GM13977 (cell line): ENCODE data around the gene CHKA.

Experiments used
- DNase-seq: peaks from one replicate; pipeline ENCODE4 v3.0.0; 2012; ENCODE audit warnings: low spot score
- in situ Hi-C: fragments of 300-500 bp; cut with MboI; formaldehyde crosslinking; loops from one replicate; pipeline ENCODE4 v1.12.0; 2022; ENCODE audit warnings: low sequenced_read_pairs, low pct_unique_long_range_greater_than_20kb, mixed read lengths, inconsistent platforms; ENCODE audit not compliant: unreplicated experiment
- TF ChIP-seq, protein P1 (sequence below): IDR thresholded peaks from 2 replicates; pipeline ENCODE4 v1.5.1; 2012; ENCODE audit warnings: mild to moderate bottlenecking, control low read depth; ENCODE audit not compliant: insufficient read depth; ENCODE audit errors: extremely low read depth, missing control alignments

The CHKA gene

GRCh38 chr11:68065841-68066240 lies 55.3 kb downstream of the CHKA start:
- in situ Hi-C loops = no loop called here
- TF ChIP-seq, protein P1, sequence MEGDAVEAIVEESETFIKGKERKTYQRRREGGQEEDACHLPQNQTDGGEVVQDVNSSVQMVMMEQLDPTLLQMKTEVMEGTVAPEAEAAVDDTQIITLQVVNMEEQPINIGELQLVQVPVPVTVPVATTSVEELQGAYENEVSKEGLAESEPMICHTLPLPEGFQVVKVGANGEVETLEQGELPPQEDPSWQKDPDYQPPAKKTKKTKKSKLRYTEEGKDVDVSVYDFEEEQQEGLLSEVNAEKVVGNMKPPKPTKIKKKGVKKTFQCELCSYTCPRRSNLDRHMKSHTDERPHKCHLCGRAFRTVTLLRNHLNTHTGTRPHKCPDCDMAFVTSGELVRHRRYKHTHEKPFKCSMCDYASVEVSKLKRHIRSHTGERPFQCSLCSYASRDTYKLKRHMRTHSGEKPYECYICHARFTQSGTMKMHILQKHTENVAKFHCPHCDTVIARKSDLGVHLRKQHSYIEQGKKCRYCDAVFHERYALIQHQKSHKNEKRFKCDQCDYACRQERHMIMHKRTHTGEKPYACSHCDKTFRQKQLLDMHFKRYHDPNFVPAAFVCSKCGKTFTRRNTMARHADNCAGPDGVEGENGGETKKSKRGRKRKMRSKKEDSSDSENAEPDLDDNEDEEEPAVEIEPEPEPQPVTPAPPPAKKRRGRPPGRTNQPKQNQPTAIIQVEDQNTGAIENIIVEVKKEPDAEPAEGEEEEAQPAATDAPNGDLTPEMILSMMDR = no peak
- DNase-seq = no peak

GRCh38 chr11:68064926-68065325 lies 56.3 kb downstream of the CHKA start:
- in situ Hi-C loops = no loop called here
- TF ChIP-seq, protein P1 = no peak
- no peak for DNase-seq

GRCh38 chr11:68061508-68061907 lies 59.7 kb downstream of the CHKA start:
- in situ Hi-C loops = no loop called here
- DNase-seq = no peak
- TF ChIP-seq, protein P1 = no peak

DNA sequence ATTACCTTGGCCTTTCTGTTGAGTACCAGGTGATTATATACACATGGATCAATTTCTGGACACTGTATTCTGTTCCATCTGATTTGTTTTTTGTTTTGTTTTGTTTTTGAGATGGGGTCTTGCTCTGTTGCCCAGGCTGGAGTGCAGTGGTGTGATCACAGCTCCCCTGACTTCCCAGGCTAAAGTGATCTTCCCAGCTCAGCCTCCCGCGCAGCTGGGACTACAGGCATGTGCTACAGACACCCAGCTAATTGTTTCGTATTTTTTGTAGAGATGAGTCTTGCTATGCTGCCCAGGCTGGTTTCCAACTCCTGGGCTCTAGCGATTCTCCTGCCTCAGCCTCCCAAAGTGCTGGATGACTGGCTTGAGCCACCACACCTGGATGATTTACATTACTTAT lies 63.4 kb downstream of the CHKA start:
- TF ChIP-seq, protein P1 = no peak
- no peak for DNase-seq
- in situ Hi-C loops = no loop called here

DNA sequence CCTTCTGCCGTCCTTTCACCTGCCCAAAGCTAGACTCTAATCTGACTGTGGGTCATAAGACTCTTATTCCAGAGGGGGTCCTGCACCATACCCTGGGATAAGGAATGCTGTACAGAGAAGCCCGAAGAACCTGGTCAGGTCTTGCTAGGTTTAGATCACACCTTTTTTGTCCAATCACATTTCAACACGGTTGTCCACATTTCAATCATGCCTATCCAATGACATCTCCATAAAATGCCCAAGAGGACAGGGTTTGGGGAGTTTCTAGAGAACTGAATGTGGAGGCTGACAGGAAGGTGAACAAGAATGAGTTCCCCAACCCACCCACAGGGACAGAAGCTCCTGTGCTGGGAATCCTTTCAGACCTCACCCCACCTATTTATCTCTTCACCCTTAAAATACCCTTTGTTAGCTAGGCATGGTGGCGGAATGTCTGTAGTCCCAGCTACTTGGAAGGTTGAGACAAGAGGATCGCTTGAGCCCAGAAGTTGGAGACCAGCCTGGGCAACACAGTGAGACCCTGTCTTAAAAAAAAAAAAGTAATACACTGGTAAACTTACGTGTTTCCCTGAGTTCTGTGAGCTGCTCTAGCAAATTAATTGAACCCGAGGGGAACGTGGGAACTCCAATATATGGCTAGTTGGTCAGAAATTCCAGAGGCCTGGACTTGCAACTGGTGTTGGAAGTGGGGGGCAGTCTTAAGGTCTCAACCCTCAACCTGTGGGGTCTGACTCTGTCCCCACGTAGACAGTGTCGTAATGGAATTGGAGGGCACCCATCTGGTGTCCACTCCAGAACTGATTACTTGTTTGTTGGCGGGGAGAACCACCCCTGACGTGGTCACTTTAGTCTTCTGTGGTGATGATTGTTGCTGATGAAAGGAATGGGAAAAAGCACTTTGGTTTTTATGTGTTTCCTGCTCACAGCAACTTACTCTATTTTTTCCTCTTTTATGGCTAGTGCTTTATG lies 64.6 kb downstream of the CHKA start:
- TF ChIP-seq, protein P1 = no peak
- in situ Hi-C loops = no loop called here
- no peak for DNase-seq

GRCh38 chr11:68053981-68054812 lies 67.0 kb downstream of the CHKA start:
- TF ChIP-seq, protein P1 = no peak
- in situ Hi-C loops = no loop called here
- peak; percentile 18 for DNase-seq
